Mesothelial cell of epicardium (in vitro differentiated cells): ENCODE data around the gene PROSER2. TPM values are rescaled to one million over a fixed set of nuclear protein-coding genes. Genes with fewer than 3 reads are reported as not detected.

Experiments used
- DNase-seq, 2 experiments: peaks; one replicate each; pipeline ENCODE4 v3.0.0; 2021; ENCODE audit warnings: low spot score in 2 of 2; ENCODE audit not compliant: unreplicated experiment in 2 of 2
- H3K27ac Mint-ChIP-seq: 2 replicates; pipeline ENCODE4 v1.8.0; 2021; ENCODE audit warnings: mixed read lengths
- H3K27me3 Mint-ChIP-seq: 2 replicates; pipeline ENCODE4 v1.8.0; 2021; ENCODE audit warnings: low read depth, mixed read lengths
- H3K36me3 Mint-ChIP-seq: 2 replicates; pipeline ENCODE4 v1.8.0; 2021; ENCODE audit warnings: mixed read lengths
- H3K4me1 Mint-ChIP-seq: 2 replicates; pipeline ENCODE4 v1.8.0; 2021; ENCODE audit warnings: mixed read lengths
- H3K4me3 Mint-ChIP-seq: 2 replicates; pipeline ENCODE4 v1.8.0; 2021; ENCODE audit warnings: mild to moderate bottlenecking, moderate library complexity, mixed read lengths
- H3K9me3 Mint-ChIP-seq: 2 replicates; pipeline ENCODE4 v1.8.0; 2021; ENCODE audit warnings: mixed read lengths
- CTCF ChIP-seq: fragments of 200-600 bp; sonication (generic); IDR thresholded peaks from one replicate; pipeline ENCODE4 v1.5.0; 2021; ENCODE audit warnings: antibody characterized with exemption; ENCODE audit not compliant: unreplicated experiment
- total RNA-seq: library from RNA; stranded (reverse); gene quantifications from 3 replicates; pipeline ENCODE4 v1.2.1, GENCODE V29; 2021

PROSER2 gene
- total RNA-seq, 1 donor from 2014 or later = 17.8 TPM

GRCh38 chr10:11835704-11836103, 12.5 kb downstream of the PROSER2 start:
- H3K27ac Mint-ChIP-seq = no peak overlapping the region
- no peak for TF ChIP-seq CTCF
- no peak overlapping the region for H3K4me3 Mint-ChIP-seq
- no peaks in the 10 kb centered on the region for H3K27me3 Mint-ChIP-seq
- peaks cover 2% of the 10 kb centered on the region for H3K36me3 Mint-ChIP-seq
- H3K4me1 Mint-ChIP-seq = peaks cover 36% of the 10 kb centered on the region
- H3K9me3 Mint-ChIP-seq = no peaks in the 10 kb centered on the region
- DNase-seq = no peak

- peak overlapping the region; percentile 13 for H3K27ac Mint-ChIP-seq
Measured at GRCh38 chr10:11837372-11838161, 14.4 kb downstream of the PROSER2 start.

GRCh38 chr10:11838298-11838852, 15.2 kb downstream of the PROSER2 start:
- peaks cover 2% of the 10 kb centered on the region for H3K36me3 Mint-ChIP-seq
- no peak for DNase-seq
- H3K27ac Mint-ChIP-seq = peak overlapping the region; percentile 26
- no peaks in the 10 kb centered on the region for H3K27me3 Mint-ChIP-seq
- no peaks in the 10 kb centered on the region for H3K9me3 Mint-ChIP-seq
- peaks cover 18% of the 10 kb centered on the region for H3K4me1 Mint-ChIP-seq
- no peak overlapping the region for H3K4me3 Mint-ChIP-seq
- no peak for TF ChIP-seq CTCF

More at GRCh38 chr10:11837372-11838161, 14.4 kb downstream of the PROSER2 start:
- Mint-ChIP-seq H3K9me3 (no peaks in the 10 kb centered on the region), H3K27me3 (no peaks in the 10 kb centered on the region), H3K36me3 (peaks cover 2% of the 10 kb centered on the region), H3K4me1 (peaks cover 20% of the 10 kb centered on the region), H3K4me3 (no peak overlapping the region)
- TF ChIP-seq CTCF = no peak
- DNase-seq = no peak

GRCh38 chr10:11841375-11841774, 18.2 kb downstream of the PROSER2 start:
- no peak overlapping the region for H3K4me3 Mint-ChIP-seq
- no peak for DNase-seq
- H3K9me3 Mint-ChIP-seq = no peaks in the 10 kb centered on the region
- no peak overlapping the region for H3K27ac Mint-ChIP-seq
- H3K4me1 Mint-ChIP-seq = peaks cover 21% of the 10 kb centered on the region
- no peaks in the 10 kb centered on the region for H3K27me3 Mint-ChIP-seq
- no peak for TF ChIP-seq CTCF
- H3K36me3 Mint-ChIP-seq = peaks cover 2% of the 10 kb centered on the region

- Mint-ChIP-seq H3K36me3 (peaks cover 4% of the 10 kb centered on the region), H3K27me3 (no peaks in the 10 kb centered on the region), H3K27ac (peak overlapping the region; percentile 63), H3K4me1 (peaks cover 19% of the 10 kb centered on the region), H3K4me3 (no peak overlapping the region), H3K9me3 (no peaks in the 10 kb centered on the region)
- no peak for DNase-seq
- TF ChIP-seq CTCF = no peak
Measured at GRCh38 chr10:11842411-11842810, 19.3 kb downstream of the PROSER2 start.
